CD1c-positive myeloid dendritic cell (primary cell): ENCODE data around the gene LHFPL5.

ENCODE experiments used
- DNase-seq: peaks from one replicate; pipeline ENCODE4 v3.0.0-alpha.2; 2016; ENCODE audit errors: extremely low spot score

LHFPL5 gene

GRCh38 chr6:35794536-35795452 is 10.4 kb upstream of the LHFPL5 start:
- DNase-seq: no peak

- DNase-seq: no peak
Observed at GRCh38 chr6:35795453-35796071, 9.6 kb upstream of the LHFPL5 start.

- DNase-seq: no peak
Observed at GRCh38 chr6:35796236-35796635, 8.9 kb upstream of the LHFPL5 start.

- no peak for DNase-seq
Observed at GRCh38 chr6:35797837-35798526, 7.2 kb upstream of the LHFPL5 start.

GRCh38 chr6:35798706-35799105 is 6.4 kb upstream of the LHFPL5 start:
- no peak for DNase-seq

- DNase-seq: no peak
Observed at GRCh38 chr6:35801148-35801547, 4.0 kb upstream of the LHFPL5 start.

GRCh38 chr6:35808688-35809087 is 3.5 kb downstream of the LHFPL5 start:
- DNase-seq: no peak

- no peak for DNase-seq
Observed at GRCh38 chr6:35809809-35810208, 4.7 kb downstream of the LHFPL5 start.

- no peak for DNase-seq
Observed at GRCh38 chr6:35810971-35811698, 6.0 kb downstream of the LHFPL5 start.

- no peak for DNase-seq
Observed at GRCh38 chr6:35811699-35811995, 6.5 kb downstream of the LHFPL5 start.

- no peak for DNase-seq
Observed at GRCh38 chr6:35817515-35817914, 12.4 kb downstream of the LHFPL5 start.

GRCh38 chr6:35823601-35824000 is 18.4 kb downstream of the LHFPL5 start:
- DNase-seq: no peak

- DNase-seq: no peak
Observed at GRCh38 chr6:35824552-35825192, 19.5 kb downstream of the LHFPL5 start.

- DNase-seq: no peak
Observed at GRCh38 chr6:35829306-35829705, 24.2 kb downstream of the LHFPL5 start.

GRCh38 chr6:35831257-35832007 is 26.3 kb downstream of the LHFPL5 start:
- no peak for DNase-seq

- no peak for DNase-seq
Observed at GRCh38 chr6:35833536-35833935, 28.4 kb downstream of the LHFPL5 start.

- DNase-seq: no peak
Observed at GRCh38 chr6:35839019-35839418, 33.9 kb downstream of the LHFPL5 start.

- no peak for DNase-seq
Observed at GRCh38 chr6:35842381-35842780, 37.2 kb downstream of the LHFPL5 start.

- no peak for DNase-seq
Observed at GRCh38 chr6:35844290-35844689, 39.1 kb downstream of the LHFPL5 start.

- DNase-seq: no peak
Observed at GRCh38 chr6:35850208-35850607, 45.1 kb downstream of the LHFPL5 start.

- no peak for DNase-seq
Observed at GRCh38 chr6:35852994-35853393, 47.8 kb downstream of the LHFPL5 start.
